Body of pancreas (tissue), 4 donors: Measurements from ENCODE around the gene LITAF. TPM values are rescaled to one million over a fixed set of nuclear protein-coding genes. Genes with fewer than 3 reads are reported as not detected.

Source experiments
- ATAC-seq: fragments of 150-250 bp; one replicate; pipeline ENCODE4 v1.9.1; 2016
- DNase-seq, 4 donors: peaks; one replicate each; pipeline ENCODE4 v3.0.0-alpha.2; 2019
- H3K27ac ChIP-seq, 4 donors: fragments of 200-600 bp; sonication (generic); 1 replicate in 3 of 4; 2 replicates in 1 of 4; pipeline versions ENCODE4 v1.5.1 to v1.6.1; 2016 to 2019; ENCODE audit warnings: mild to moderate bottlenecking in 1 of 4, mixed read lengths in 1 of 4, moderate library complexity in 1 of 4
- H3K27me3 ChIP-seq, 2 donors: fragments of 200-600 bp; sonication (generic); one replicate each; pipeline ENCODE4 v1.6.0; 2016; ENCODE audit warnings: mild to moderate bottlenecking in 1 of 2
- H3K36me3 ChIP-seq, 2 donors: fragments of 200-600 bp; sonication (generic); replicated peaks in 1 of 2; 2 replicates each; pipeline ENCODE4 v1.5.1; 2016; ENCODE audit warnings: low read depth in 2 of 2; ENCODE audit not compliant: insufficient read depth in 1 of 2
- H3K4me1 ChIP-seq: fragments of 200-600 bp; sonication (generic); one replicate; pipeline ENCODE4 v1.6.0; 2016
- H3K4me3 ChIP-seq, 2 donors: fragments of 200-600 bp; sonication (generic); 1 replicate in 1 of 2; 2 replicates in 1 of 2; pipeline ENCODE4 v1.5.1; 2016 to 2019
- H3K9me3 ChIP-seq, 3 donors: fragments of 200-600 bp; sonication (generic); 1 replicate in 2 of 3; 2 replicates in 1 of 3; pipeline ENCODE4 v1.5.1; 2016
- POLR2A ChIP-seq, 3 donors: fragments of 450-650 bp; IDR thresholded peaks; one replicate each; pipeline ENCODE4 v1.6.1; 2016; ENCODE audit warnings: antibody characterized with exemption in 3 of 3, mild to moderate bottlenecking in 2 of 3
- WGBS, 2 donors: methylation state at CpG; one replicate each; pipeline ENCODE4 v1.1.5; 2017; 5-methylcytosine and 5-hydroxymethylcytosine counted together
- intact Hi-C: fragments of 100-400 bp; cut with DNase I; formaldehyde crosslinking; loops from one replicate; pipeline ENCODE4 v1.15.1; 2023
- total RNA-seq, 2 donors: library from RNA; depleted of rRNA; stranded (reverse); fragments of >200 nt; gene quantifications; one replicate each; pipeline ENCODE4 v1.1.0, GENCODE V29; 2016
- TF ChIP-seq, protein P1 (sequence below), 7 experiments: fragments of 450-650 bp in 4 of 7; fragments of 200-600 bp in 3 of 7; sonication (generic) in 3 of 7; IDR thresholded peaks; one replicate each; pipeline ENCODE4 v1.5.1; 2016 to 2019; ENCODE audit warnings: antibody characterized with exemption in 7 of 7

The LITAF gene
- total RNA-seq, 2 donors from 2014 or later, result 24.9 to 25.7 TPM

DNA sequence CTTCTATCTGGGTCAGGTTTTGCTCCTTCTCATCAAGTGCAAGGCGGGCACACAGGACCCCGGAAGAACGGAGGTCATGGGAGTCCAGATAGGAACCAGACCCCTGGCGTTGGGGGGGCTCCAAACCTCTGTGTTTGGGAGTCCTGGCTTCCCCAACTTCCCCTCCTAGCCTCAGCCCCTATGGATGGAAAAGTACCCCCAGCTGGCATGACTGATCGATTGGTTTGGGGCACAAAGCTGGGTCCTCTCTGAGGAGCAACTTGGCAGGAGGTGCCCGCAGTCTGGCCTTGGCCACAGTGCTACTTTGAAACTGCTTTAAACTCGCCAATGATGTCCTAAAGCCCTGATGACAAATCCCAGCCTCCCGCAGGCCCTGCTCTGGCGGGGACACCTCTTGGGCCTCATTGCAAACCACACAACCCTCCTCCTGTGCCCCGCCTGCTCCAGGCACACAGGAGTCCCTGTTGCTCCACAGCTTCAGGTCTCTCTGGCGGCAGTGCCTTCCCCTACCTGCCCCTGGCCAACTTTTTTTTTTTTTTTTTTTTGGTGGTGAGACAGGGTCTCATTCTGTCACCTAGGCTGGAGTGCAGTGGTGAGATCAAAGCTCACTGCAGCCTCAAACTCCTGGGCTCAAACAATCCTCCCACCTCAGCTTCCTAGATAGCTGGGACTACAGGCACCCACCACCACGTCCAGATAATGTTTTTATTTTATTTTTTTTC is 43.5 kb upstream of the LITAF start:
- WGBS, 2 donors, result 36 to 41% methylated on average over 9 to 12 of the region's 12 CpGs
- Histone ChIP-seq H3K9me3 (no peaks in the 10 kb centered on the region), H3K4me1 (peaks cover 27% of the 10 kb centered on the region), H3K36me3 (no peaks in the 10 kb centered on the region), H3K4me3 (no peak overlapping the region), H3K27ac (peak overlapping the region in 2 of 4 donors; percentile 18 to 47), H3K27me3 (no peaks in the 10 kb centered on the region)
- intact Hi-C loops, result no loop called here
- DNase-seq (peak in 1 of 4 donors; percentile 24), ATAC-seq (peak; percentile 21)
- TF ChIP-seq POLR2A (IDR thresholded peaks at IDR 0.05), result no peak
- TF ChIP-seq, protein P1, sequence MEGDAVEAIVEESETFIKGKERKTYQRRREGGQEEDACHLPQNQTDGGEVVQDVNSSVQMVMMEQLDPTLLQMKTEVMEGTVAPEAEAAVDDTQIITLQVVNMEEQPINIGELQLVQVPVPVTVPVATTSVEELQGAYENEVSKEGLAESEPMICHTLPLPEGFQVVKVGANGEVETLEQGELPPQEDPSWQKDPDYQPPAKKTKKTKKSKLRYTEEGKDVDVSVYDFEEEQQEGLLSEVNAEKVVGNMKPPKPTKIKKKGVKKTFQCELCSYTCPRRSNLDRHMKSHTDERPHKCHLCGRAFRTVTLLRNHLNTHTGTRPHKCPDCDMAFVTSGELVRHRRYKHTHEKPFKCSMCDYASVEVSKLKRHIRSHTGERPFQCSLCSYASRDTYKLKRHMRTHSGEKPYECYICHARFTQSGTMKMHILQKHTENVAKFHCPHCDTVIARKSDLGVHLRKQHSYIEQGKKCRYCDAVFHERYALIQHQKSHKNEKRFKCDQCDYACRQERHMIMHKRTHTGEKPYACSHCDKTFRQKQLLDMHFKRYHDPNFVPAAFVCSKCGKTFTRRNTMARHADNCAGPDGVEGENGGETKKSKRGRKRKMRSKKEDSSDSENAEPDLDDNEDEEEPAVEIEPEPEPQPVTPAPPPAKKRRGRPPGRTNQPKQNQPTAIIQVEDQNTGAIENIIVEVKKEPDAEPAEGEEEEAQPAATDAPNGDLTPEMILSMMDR (IDR thresholded peaks at IDR 0.05), result no peak

DNA sequence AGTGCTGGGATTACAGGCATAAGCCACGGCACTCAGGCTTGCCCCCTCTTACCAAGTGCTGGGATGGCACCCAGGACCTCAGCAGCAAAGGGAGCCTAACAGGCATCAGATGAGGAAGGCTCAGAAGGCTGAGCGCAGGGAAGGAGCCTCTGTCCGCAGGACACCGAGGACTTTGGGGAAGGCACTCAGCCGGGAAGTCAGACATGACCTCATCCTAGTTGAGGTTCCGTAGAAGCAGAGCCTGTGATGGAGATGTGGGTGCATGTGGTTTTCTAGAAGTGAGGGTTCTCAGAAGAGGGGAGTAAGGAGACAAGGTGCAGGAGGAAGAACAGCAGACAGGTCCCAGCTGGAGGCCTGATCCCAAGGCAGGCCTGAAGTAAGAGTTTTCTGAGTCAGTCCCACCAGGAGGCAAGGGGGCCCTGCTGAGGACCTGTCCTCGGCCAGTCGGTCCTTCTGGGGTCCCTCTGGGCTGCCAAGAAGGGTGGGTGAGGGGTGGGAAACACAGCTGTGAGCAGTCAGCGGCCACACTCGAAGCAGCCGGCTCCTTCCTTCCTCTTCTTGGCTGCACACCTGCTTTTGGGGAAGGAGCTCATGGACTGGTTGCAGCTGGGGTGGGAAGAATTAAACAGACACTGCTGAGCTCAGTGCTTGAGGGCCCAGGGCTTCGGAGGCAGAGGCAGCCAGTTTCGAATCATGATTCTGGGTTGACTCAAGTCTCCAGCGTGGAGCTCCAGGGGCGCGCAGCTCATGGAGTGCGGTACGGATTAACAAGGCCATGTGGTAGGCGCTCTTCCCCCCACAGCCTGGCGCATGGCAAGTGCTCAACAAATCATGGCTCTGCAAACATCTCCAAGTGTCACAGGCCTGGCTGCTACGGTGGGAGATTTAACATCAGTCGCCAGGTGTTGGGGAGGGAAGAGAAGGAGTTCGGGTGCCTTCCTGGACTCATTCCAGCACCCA is 42.6 kb upstream of the LITAF start:
- peak in 3 of 4 donors; percentile 60 to 70 (median 67) for DNase-seq
- 37 to 58% methylated on average over 7 to 23 of the region's 23 CpGs for WGBS, 2 donors
- peak; percentile 37 for ATAC-seq
- Histone ChIP-seq H3K36me3 (no peaks in the 10 kb centered on the region), H3K4me3 (no peak overlapping the region), H3K27ac (peak overlapping the region in 2 of 4 donors; percentile 18 to 47), H3K27me3 (no peaks in the 10 kb centered on the region), H3K4me1 (peaks cover 27% of the 10 kb centered on the region), H3K9me3 (no peaks in the 10 kb centered on the region)
- intact Hi-C loops, result no loop called here
- TF ChIP-seq, protein P1 (IDR thresholded peaks at IDR 0.05), result no peak
- TF ChIP-seq POLR2A (IDR thresholded peaks at IDR 0.05), result no peak

DNA sequence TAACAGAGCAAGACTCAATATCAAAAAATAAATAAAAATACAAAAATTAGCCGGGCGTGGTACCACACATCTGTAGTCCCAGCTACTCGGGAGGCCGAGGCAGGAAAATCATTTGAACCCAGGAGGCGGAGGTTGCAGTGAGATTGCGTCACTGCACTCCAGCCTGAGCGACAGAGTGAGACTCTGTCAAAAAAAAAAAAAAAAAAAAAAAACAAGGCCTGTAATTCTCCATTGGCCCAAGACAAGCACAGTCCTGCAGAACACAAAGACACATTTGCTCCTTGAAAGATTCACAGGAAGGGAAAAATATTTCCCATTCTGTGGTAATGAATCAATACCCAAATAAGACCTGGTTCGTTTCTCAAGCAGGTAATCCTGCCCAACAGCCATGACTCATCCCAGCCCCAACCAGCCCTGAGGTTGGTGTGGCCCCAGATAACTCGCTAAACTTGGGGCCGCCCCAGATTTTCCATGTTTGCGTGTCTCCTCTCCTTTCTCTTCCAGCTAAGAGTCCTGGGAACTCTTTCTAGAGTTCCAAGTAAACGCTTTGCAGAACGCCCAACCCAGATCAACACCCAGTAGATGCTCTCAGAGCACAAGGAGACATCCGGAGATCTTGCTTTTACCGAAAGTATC is 41.2 kb upstream of the LITAF start:
- no peaks in the 10 kb centered on the region for H3K9me3 ChIP-seq
- DNase-seq, result no peak
- peaks cover 25% of the 10 kb centered on the region for H3K4me1 ChIP-seq
- no peaks in the 10 kb centered on the region for H3K36me3 ChIP-seq
- intact Hi-C loops, result no loop called here
- no peak overlapping the region for H3K4me3 ChIP-seq
- H3K27me3 ChIP-seq, result no peaks in the 10 kb centered on the region
- TF ChIP-seq, protein P1 (IDR thresholded peaks at IDR 0.05), result no peak
- no peak for TF ChIP-seq POLR2A (IDR thresholded peaks at IDR 0.05)
- WGBS, 2 donors, result 64 to 74% methylated on average over 15 of the region's 15 CpGs
- no peak for ATAC-seq
- no peak overlapping the region for H3K27ac ChIP-seq

DNA sequence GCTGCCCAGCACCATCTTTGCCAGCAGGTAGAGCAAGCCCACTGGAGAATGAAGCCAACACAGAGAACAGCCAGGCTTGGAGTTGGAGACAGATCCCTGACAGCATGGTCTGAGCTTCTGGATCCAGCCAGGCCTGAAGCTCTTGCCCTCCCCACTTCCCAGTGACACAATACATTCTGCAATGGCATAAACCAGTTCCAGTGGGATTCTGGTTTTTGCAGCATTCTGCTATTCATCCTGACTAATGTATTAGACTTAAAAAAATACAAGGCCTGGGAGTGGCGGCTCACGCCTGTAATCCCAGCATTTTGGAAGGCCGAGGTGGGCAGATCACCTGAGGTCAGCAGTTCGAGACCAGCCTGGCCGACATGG is 40.6 kb upstream of the LITAF start:
- 71 to 77% methylated on average over 3 to 5 of the region's 5 CpGs for whole genome bisulfite sequencing, 2 donors
- H3K27me3 ChIP-seq, result no peaks in the 10 kb centered on the region
- no peak overlapping the region for H3K27ac ChIP-seq
- H3K9me3 ChIP-seq, result no peaks in the 10 kb centered on the region
- peaks cover 19% of the 10 kb centered on the region for H3K4me1 ChIP-seq
- H3K36me3 ChIP-seq, result no peaks in the 10 kb centered on the region
- no peak overlapping the region for H3K4me3 ChIP-seq
- DNase-seq (no peak), ATAC-seq (no peak)
- TF ChIP-seq, protein P1 (IDR thresholded peaks at IDR 0.05), result no peak
- no peak for TF ChIP-seq POLR2A (IDR thresholded peaks at IDR 0.05)
- intact Hi-C loops, result no loop called here
